ENCODE data around the gene HUWE1.

DNA sequence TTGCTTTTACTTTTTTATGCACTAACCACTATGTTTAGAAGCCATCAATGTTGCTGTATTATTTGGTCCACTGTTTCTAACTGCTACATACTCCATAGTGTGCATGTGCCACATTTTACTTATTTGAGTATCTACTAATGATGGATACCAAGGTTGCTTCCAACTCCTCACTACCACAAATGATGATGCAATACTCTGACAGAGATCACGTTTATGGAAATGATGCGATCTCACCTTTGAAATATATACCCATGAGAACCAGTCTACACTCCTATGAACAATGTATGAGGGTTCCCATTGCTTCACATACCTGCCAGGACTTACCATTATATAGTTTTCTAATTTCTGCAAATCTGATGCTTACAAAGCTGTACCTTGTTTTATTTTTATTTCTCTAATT lies 44.2 kb downstream of the HUWE1 start:
- TF ChIP-seq ZNF780A (CRISPR knock-in tag; IDR thresholded peaks at IDR 0.05), result no peak
- TF ChIP-seq ZFP36 (IDR thresholded peaks at IDR 0.05; ENCODE audit: borderline replicate concordance, low read depth, low read length, partially characterized antibody), result no peak
